Measurements from ENCODE around the gene XBP1. TPM values are rescaled to one million over a fixed set of nuclear protein-coding genes. Genes with fewer than 3 reads are reported as not detected.

XBP1 gene
- total and polyA plus RNA-seq, 2 of the 13 experiments (the other 11 are each of a cell fraction or from before 2014, with no cell fraction given): 416 to 427 TPM

DNA sequence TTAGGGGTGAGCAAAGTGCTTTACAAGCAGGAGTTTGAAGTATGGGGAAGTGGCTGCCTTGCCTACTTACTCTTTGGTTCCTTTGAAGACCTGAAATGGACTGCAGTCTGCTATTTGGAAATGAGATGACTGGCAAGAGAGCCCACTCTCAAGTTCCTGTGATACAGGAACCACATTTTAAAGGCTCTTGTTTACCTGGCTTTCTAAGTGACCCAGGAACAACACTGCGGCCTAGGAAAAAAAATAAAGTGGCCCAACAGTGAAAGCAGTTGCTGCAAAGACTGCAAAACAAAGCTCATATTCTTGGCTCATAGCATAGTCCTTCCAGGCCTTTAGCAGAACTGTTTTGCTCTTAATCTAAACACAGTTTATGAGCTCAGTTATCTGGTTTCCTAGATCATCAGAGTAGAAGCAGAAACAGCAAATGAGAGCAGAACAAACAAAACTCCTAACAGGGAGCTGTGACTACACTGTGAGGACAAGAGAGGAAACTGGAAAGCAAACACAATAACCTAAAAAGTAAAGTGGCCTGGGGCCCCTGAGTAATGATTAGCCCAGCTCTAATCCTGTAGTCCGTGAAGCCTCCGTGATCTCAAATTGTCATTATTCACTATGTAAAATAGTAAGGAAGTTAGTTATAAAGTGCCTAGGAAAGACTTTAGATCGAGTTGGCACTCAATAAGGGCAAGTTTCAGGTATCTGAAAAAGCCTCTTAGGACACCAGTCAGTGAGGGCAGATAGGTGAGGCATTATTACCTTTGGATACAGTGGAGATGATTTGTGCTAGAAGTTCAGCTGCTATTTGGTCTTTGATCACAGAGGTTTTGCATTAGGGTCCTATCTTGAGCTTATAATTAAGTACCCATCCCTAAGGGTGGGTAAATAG, 16.3 kb downstream of the XBP1 start (continued):
- TF ChIP-seq ZNF484 (CRISPR knock-in tag; IDR thresholded peaks at IDR 0.05; ENCODE audit: borderline replicate concordance, low read depth) (no peak), ZNF749 (CRISPR knock-in tag; IDR thresholded peaks at IDR 0.05; ENCODE audit: borderline replicate concordance) (no peak), ZBTB42 (CRISPR knock-in tag; IDR thresholded peaks at IDR 0.05) (no peak), ZNF766 (CRISPR knock-in tag; IDR thresholded peaks at IDR 0.05; ENCODE audit: borderline replicate concordance) (no peak; the same call in 1 of the 2 replicates), EHMT2 (IDR thresholded peaks at IDR 0.05; ENCODE audit: borderline replicate concordance, low read depth, low read length) (no peak), AKAP8 (CRISPR knock-in tag; IDR thresholded peaks at IDR 0.05) (no peak), ZNF83 (CRISPR knock-in tag; IDR thresholded peaks at IDR 0.05; ENCODE audit: borderline replicate concordance) (no peak), THAP11 (CRISPR knock-in tag; IDR thresholded peaks at IDR 0.05) (peak; percentile 78), ZNF264 (CRISPR knock-in tag; IDR thresholded peaks at IDR 0.05) (0 out of 2 replicates have a peak, but pooled peaks have one; percentile 6)
- TF ChIP-seq, protein P1, sequence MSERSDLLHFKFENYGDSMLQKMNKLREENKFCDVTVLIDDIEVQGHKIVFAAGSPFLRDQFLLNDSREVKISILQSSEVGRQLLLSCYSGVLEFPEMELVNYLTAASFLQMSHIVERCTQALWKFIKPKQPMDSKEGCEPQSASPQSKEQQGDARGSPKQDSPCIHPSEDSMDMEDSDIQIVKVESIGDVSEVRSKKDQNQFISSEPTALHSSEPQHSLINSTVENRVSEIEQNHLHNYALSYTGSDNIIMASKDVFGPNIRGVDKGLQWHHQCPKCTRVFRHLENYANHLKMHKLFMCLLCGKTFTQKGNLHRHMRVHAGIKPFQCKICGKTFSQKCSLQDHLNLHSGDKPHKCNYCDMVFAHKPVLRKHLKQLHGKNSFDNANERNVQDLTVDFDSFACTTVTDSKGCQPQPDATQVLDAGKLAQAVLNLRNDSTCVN (CRISPR knock-in tag; IDR thresholded peaks at IDR 0.05; ENCODE audit: borderline replicate concordance): no peak
- TF ChIP-seq, protein P2, sequence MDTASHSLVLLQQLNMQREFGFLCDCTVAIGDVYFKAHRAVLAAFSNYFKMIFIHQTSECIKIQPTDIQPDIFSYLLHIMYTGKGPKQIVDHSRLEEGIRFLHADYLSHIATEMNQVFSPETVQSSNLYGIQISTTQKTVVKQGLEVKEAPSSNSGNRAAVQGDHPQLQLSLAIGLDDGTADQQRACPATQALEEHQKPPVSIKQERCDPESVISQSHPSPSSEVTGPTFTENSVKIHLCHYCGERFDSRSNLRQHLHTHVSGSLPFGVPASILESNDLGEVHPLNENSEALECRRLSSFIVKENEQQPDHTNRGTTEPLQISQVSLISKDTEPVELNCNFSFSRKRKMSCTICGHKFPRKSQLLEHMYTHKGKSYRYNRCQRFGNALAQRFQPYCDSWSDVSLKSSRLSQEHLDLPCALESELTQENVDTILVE (CRISPR knock-in tag; IDR thresholded peaks at IDR 0.05): no peak
- TF ChIP-seq, protein P3, sequence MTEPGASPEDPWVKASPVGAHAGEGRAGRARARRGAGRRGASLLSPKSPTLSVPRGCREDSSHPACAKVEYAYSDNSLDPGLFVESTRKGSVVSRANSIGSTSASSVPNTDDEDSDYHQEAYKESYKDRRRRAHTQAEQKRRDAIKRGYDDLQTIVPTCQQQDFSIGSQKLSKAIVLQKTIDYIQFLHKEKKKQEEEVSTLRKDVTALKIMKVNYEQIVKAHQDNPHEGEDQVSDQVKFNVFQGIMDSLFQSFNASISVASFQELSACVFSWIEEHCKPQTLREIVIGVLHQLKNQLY (CRISPR knock-in tag; IDR thresholded peaks at IDR 0.05): peak; percentile 75
- TF ChIP-seq, protein P4, sequence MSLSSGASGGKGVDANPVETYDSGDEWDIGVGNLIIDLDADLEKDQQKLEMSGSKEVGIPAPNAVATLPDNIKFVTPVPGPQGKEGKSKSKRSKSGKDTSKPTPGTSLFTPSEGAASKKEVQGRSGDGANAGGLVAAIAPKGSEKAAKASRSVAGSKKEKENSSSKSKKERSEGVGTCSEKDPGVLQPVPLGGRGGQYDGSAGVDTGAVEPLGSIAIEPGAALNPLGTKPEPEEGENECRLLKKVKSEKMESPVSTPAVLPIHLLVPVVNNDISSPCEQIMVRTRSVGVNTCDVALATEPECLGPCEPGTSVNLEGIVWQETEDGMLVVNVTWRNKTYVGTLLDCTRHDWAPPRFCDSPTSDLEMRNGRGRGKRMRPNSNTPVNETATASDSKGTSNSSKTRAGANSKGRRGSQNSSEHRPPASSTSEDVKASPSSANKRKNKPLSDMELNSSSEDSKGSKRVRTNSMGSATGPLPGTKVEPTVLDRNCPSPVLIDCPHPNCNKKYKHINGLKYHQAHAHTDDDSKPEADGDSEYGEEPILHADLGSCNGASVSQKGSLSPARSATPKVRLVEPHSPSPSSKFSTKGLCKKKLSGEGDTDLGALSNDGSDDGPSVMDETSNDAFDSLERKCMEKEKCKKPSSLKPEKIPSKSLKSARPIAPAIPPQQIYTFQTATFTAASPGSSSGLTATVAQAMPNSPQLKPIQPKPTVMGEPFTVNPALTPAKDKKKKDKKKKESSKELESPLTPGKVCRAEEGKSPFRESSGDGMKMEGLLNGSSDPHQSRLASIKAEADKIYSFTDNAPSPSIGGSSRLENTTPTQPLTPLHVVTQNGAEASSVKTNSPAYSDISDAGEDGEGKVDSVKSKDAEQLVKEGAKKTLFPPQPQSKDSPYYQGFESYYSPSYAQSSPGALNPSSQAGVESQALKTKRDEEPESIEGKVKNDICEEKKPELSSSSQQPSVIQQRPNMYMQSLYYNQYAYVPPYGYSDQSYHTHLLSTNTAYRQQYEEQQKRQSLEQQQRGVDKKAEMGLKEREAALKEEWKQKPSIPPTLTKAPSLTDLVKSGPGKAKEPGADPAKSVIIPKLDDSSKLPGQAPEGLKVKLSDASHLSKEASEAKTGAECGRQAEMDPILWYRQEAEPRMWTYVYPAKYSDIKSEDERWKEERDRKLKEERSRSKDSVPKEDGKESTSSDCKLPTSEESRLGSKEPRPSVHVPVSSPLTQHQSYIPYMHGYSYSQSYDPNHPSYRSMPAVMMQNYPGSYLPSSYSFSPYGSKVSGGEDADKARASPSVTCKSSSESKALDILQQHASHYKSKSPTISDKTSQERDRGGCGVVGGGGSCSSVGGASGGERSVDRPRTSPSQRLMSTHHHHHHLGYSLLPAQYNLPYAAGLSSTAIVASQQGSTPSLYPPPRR (CRISPR knock-in tag; IDR thresholded peaks at IDR 0.05; ENCODE audit: borderline replicate concordance): peak; percentile 80; the same call in 1 of the 2 replicates

All from HepG2 (cell line).